CD4-positive, CD25-positive, alpha-beta regulatory T cell (primary cell): Measurements from ENCODE around the gene MRPL51. TPM values are rescaled to one million over a fixed set of nuclear protein-coding genes. Genes with fewer than 3 reads are reported as not detected.
"Not testable (repeated sequence)": the region's sequence is repeated elsewhere in the genome, so short reads cannot be mapped to it uniquely, and the experiment has no call there.

ENCODE experiments used
- ATAC-seq, 2 donors: fragments of 150-1000 bp; cut with Tn5 transposase; one replicate each; pipeline ENCODE4 v1.10.0; 2021; ENCODE audit warnings: low read depth in 2 of 2, moderate number of reproducible peaks in 2 of 2, moderate library complexity in 1 of 2
- DNase-seq, 3 donors: peaks; one replicate each; pipeline versions ENCODE4 v3.0.0 to v3.0.0-alpha.2; 2012 to 2022; ENCODE audit warnings: mixed read lengths in 1 of 3
- H3K27ac ChIP-seq: one replicate; pipeline ENCODE4 v1.7.0; 2013; ENCODE audit warnings: mild to moderate bottlenecking, low read length; ENCODE audit not compliant: insufficient read depth, poor library complexity, severe bottlenecking
- H3K27me3 ChIP-seq: one replicate; pipeline ENCODE4 v1.7.0; 2013; ENCODE audit warnings: low read length; ENCODE audit not compliant: control insufficient read depth, insufficient read depth
- H3K36me3 ChIP-seq: one replicate; pipeline ENCODE4 v1.7.0; 2013; ENCODE audit warnings: mild to moderate bottlenecking, low read length, moderate library complexity; ENCODE audit not compliant: control insufficient read depth, insufficient read depth
- H3K4me1 ChIP-seq: 2 replicates; pipeline ENCODE4 v1.7.0; 2013; ENCODE audit warnings: mild to moderate bottlenecking, low read length; ENCODE audit not compliant: insufficient read depth, control insufficient read depth, poor library complexity, severe bottlenecking
- H3K4me3 ChIP-seq: one replicate; pipeline ENCODE4 v1.7.0; 2013; ENCODE audit warnings: low read depth, mild to moderate bottlenecking, low read length, moderate library complexity
- H3K9me3 ChIP-seq, 2 experiments: 1 replicate in 1 of 2; 2 replicates in 1 of 2; pipeline ENCODE4 v1.7.0; 2013; ENCODE audit warnings: low read length in 2 of 2, mild to moderate bottlenecking in 1 of 2, moderate library complexity in 1 of 2; ENCODE audit not compliant: control insufficient read depth in 2 of 2
- H3K27ac Mint-ChIP-seq, 3 donors: one replicate each; pipeline ENCODE4 v1.8.0; 2020 to 2022; ENCODE audit warnings: mild to moderate bottlenecking in 3 of 3, mixed read lengths in 3 of 3, moderate library complexity in 2 of 3
- H3K27me3 Mint-ChIP-seq: one replicate; pipeline ENCODE4 v1.8.0; 2022; ENCODE audit warnings: mild to moderate bottlenecking, mixed read lengths
- H3K36me3 Mint-ChIP-seq: one replicate; pipeline ENCODE4 v1.8.0; 2020; ENCODE audit warnings: mixed read lengths
- H3K4me1 Mint-ChIP-seq, 4 donors: one replicate each; pipeline ENCODE4 v1.8.0; 2020 to 2022; ENCODE audit warnings: mixed read lengths in 4 of 4, mild to moderate bottlenecking in 1 of 4
- H3K4me3 Mint-ChIP-seq, 4 donors: one replicate each; pipeline ENCODE4 v1.8.0; 2020 to 2022; ENCODE audit warnings: mild to moderate bottlenecking in 4 of 4, mixed read lengths in 4 of 4, moderate library complexity in 3 of 4
- H3K9me3 Mint-ChIP-seq, 7 donors: one replicate each; pipeline ENCODE4 v1.8.0; 2020 to 2022; ENCODE audit warnings: mixed read lengths in 7 of 7, mild to moderate bottlenecking in 3 of 7, moderate library complexity in 2 of 7
- polyA plus RNA-seq, 4 donors: library from polyadenylated mRNA; unstranded; fragments of 300-500 nt; fragmentation: Illumina TruSeq; gene quantifications; one replicate each; pipeline ENCODE4 v1.2.3, GENCODE V29; 2021
- total RNA-seq: library from RNA; stranded (reverse); gene quantifications from one replicate; pipeline ENCODE4 v1.2.3, GENCODE V29; 2022

MRPL51 gene
- total and polyA plus RNA-seq, 5 donors from 2014 or later, result 40.5 to 372 (median 245) TPM

DNA sequence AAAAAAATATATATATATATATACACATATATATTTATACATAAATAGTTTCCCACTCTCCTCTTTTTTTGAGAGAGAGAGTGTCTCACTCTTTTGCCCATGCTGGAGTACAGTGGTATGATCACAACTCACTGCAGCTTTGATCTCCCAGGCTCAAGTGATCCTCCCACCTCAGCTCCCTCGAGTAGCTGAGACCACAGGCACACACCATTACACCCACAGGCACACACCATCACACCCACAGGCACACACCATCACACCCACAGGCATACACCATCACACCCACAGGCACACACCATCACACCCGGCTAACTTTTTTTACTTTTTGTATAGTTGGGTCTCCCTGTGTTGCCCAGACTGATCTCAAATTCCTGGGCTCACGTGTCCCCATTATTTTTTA lies 27.1 kb upstream of the MRPL51 start:
- peaks cover 50% of the 10 kb centered on the region for H3K36me3 Mint-ChIP-seq
- ATAC-seq (no peak), DNase-seq (no peak)
- no peak overlapping the region for H3K4me3 Mint-ChIP-seq
- Histone ChIP-seq H3K4me3 (no peak overlapping the region), H3K36me3 (peaks cover 81% of the 10 kb centered on the region), H3K9me3 (no peaks in the 10 kb centered on the region), H3K4me1 (no peaks in the 10 kb centered on the region), H3K27ac (no peak overlapping the region), H3K27me3 (no peaks in the 10 kb centered on the region)
- H3K27ac Mint-ChIP-seq, result peak overlapping the region in 2 of 3 donors; percentile 42 to 56
- no peaks in the 10 kb centered on the region for H3K9me3 Mint-ChIP-seq
- H3K4me1 Mint-ChIP-seq, result peaks cover 0 to 2% (median 0%) of the 10 kb centered on the region in 4 donors
- H3K27me3 Mint-ChIP-seq, result no peaks in the 10 kb centered on the region

DNA sequence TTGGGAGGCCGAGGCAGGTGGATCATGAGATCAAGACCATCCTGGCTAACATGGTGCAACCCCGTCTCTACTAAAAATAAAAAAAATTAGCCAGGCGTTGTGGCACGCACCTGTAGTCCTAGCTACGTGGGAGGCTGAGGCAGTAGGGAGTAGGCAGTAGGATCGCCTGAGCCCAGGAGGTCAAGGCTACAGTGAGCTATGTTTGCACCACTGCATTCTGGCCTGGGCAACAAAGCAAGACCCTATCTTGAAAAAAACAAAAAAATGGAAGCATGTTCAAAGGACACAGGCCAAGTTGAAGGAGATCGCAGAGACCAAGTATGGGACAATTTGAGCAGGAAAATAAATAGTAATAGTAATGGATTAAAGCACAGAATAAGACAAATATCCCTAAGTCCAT lies 15.0 kb upstream of the MRPL51 start:
- Mint-ChIP-seq H3K36me3 (peaks cover 32% of the 10 kb centered on the region), H3K9me3 (no peaks in the 10 kb centered on the region), H3K27me3 (no peaks in the 10 kb centered on the region), H3K4me3 (no peak overlapping the region), H3K4me1 (peaks cover 0 to 13% (median 3%) of the 10 kb centered on the region in 4 donors), H3K27ac (no peak overlapping the region)
- Histone ChIP-seq H3K4me3 (no peak overlapping the region), H3K36me3 (peaks cover 35% of the 10 kb centered on the region), H3K27ac (no peak overlapping the region), H3K4me1 (no peaks in the 10 kb centered on the region), H3K27me3 (no peaks in the 10 kb centered on the region), H3K9me3 (no peaks in the 10 kb centered on the region)
- ATAC-seq (no peak), DNase-seq (no peak)

DNA sequence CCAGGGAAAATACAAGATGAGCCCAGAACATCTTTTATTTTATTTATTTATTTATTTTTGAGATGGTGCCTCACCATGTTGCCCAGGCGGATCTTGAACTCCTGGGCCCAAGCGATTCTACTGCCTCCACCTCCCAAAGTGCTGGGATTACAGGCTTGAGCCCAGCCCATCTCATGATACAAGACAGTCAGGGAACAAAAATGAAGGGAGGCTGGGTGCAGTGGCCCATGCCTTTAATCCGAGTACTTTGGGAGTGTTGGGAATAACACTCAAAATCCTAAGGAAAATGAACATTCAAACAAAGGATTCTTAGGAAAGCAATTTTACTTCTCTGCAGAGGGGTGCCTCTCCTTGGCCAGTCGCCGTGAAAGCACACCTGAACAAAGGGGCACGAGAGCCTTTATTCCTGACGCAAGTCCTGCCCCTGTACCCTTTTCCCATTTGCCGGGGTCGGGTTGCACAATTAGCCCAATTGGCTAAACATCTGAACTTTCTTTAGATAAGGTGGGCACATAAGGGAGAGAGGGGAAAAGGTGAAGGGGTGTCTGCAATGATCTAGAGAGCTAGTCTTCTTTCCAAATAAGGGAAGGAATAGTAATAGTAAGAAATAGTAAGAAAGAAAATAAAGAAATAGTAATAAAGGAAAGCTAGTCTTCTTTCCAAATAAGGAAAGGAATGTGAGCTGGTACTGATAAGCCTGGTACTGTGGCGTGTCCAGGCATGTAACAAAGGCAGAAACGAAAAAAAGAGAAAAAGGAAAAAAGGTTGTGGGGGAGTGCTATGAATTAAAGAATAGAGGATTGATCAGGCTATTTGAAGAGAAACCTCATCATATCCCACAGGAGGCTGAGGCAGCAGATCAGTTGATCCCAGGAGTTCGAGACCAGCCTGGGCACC lies 14.3 kb upstream of the MRPL51 start:
- no peaks in the 10 kb centered on the region for H3K9me3 ChIP-seq
- Mint-ChIP-seq H3K27me3 (no peaks in the 10 kb centered on the region), H3K27ac (peak overlapping the region in 2 of 3 donors; percentile 28 to 43), H3K9me3 (no peaks in the 10 kb centered on the region), H3K4me3 (no peak overlapping the region), H3K4me1 (peaks cover 0 to 13% (median 3%) of the 10 kb centered on the region in 4 donors), H3K36me3 (peaks cover 25% of the 10 kb centered on the region)
- peaks cover 30% of the 10 kb centered on the region for H3K36me3 ChIP-seq
- no peak overlapping the region for H3K27ac ChIP-seq
- H3K4me3 ChIP-seq, result no peak overlapping the region
- DNase-seq, result no peak
- ATAC-seq, result no peak
- no peaks in the 10 kb centered on the region for H3K4me1 ChIP-seq
- no peaks in the 10 kb centered on the region for H3K27me3 ChIP-seq

DNA sequence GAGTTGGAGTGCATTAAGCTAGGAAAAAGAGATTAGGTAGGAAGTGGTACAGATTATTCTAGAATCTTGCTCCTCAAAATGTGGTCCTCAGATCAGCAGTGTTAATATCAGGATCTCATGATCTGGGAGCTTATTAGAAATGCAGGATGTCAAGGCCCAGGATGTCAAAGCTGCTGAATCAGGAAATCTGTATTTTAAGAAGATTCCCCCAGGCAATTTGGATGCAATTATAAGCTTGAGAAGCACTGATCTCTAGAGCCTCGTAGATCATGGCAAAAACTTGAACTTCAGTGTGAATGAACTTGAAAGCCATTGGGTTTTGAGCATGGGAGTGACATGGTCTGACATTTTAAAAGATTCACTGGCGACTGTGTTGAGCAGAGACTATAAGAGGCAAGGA lies 7.4 kb upstream of the MRPL51 start:
- Mint-ChIP-seq H3K36me3 (peaks cover 3% of the 10 kb centered on the region), H3K4me1 (peaks cover 1 to 23% (median 12%) of the 10 kb centered on the region in 4 donors), H3K27me3 (no peaks in the 10 kb centered on the region), H3K27ac (no peak overlapping the region), H3K4me3 (no peak overlapping the region), H3K9me3 (no peaks in the 10 kb centered on the region)
- no peak overlapping the region for H3K27ac ChIP-seq
- H3K27me3 ChIP-seq, result no peaks in the 10 kb centered on the region
- no peak for ATAC-seq
- H3K4me1 ChIP-seq, result peaks cover 8% of the 10 kb centered on the region
- no peak for DNase-seq
- peaks cover 39% of the 10 kb centered on the region for H3K36me3 ChIP-seq
- no peak overlapping the region for H3K4me3 ChIP-seq
- no peaks in the 10 kb centered on the region for H3K9me3 ChIP-seq

- H3K27ac Mint-ChIP-seq, H3K27ac ChIP-seq, H3K9me3 Mint-ChIP-seq, H3K27me3 Mint-ChIP-seq, H3K9me3 ChIP-seq, DNase-seq, H3K27me3 ChIP-seq, H3K36me3 Mint-ChIP-seq, ATAC-seq, H3K4me3 ChIP-seq: not testable (repeated sequence)
- peaks cover 28% of the 10 kb centered on the region for H3K4me1 ChIP-seq
- Mint-ChIP-seq H3K4me1 (peaks cover 8 to 44% (median 27%) of the 10 kb centered on the region in 4 donors), H3K4me3 (peak overlapping the region in 1 of 4 donors; percentile 42)
- H3K36me3 ChIP-seq, result peaks cover 30% of the 10 kb centered on the region
Observed at GRCh38 chr12:6497291-6497690, 4.2 kb upstream of the MRPL51 start.

- Mint-ChIP-seq H3K4me3 (peak overlapping the region; percentile 94 to 98 (median 97)), H3K27me3 (peaks cover 5% of the 10 kb centered on the region)
- H3K4me3 ChIP-seq, result peak overlapping the region; percentile 98
Observed at GRCh38 chr12:6494968-6495367, 1.9 kb upstream of the MRPL51 start.

DNA sequence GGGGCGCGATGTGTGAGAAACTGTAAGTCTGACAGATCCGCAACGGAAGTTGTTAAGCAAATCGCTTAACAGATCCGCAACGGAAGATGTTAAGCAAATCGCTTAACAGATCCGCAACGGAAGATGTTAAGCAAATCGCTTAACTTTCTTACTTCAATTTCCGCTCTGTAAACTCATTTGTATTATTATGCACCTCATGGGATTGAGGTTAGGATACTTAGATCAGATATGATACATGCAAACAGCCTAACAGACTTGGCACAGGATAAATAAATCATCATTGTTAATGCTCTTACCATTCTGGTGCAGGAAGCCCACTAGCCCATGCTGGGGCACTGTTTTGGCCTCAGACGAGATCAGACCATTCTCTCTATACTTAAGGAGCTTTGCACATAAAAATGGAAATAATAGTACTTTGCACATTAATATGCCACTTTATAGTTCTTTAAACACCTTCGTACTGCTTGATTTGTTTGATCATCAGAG lies 1.2 kb upstream of the MRPL51 start:
- Histone ChIP-seq H3K9me3 (no peaks in the 10 kb centered on the region), H3K27me3 (no peaks in the 10 kb centered on the region), H3K27ac (peak overlapping the region; percentile 92), H3K4me1 (peaks cover 30% of the 10 kb centered on the region), H3K36me3 (peaks cover 22% of the 10 kb centered on the region), H3K4me3 (peak overlapping the region; percentile 98)
- peaks cover 5% of the 10 kb centered on the region for H3K27me3 Mint-ChIP-seq
- H3K4me3 Mint-ChIP-seq, result peak overlapping the region; percentile 94 to 98 (median 97)
- no peaks in the 10 kb centered on the region for H3K9me3 Mint-ChIP-seq
- no peak for DNase-seq
- peak; percentile 34 to 41 for ATAC-seq
- peak overlapping the region; percentile 93 to 95 (median 95) for H3K27ac Mint-ChIP-seq
- peaks cover 8 to 50% (median 29%) of the 10 kb centered on the region in 4 donors for H3K4me1 Mint-ChIP-seq
- H3K36me3 Mint-ChIP-seq, result peaks cover 4% of the 10 kb centered on the region

More at GRCh38 chr12:6494968-6495367, 1.9 kb upstream of the MRPL51 start:
- peaks cover 8 to 50% (median 29%) of the 10 kb centered on the region in 4 donors for H3K4me1 Mint-ChIP-seq
- H3K9me3 Mint-ChIP-seq, result no peaks in the 10 kb centered on the region
- H3K27ac Mint-ChIP-seq, result peak overlapping the region; percentile 93 to 95 (median 95)
- H3K36me3 Mint-ChIP-seq, result peaks cover 4% of the 10 kb centered on the region
- peak overlapping the region; percentile 92 for H3K27ac ChIP-seq
- peaks cover 22% of the 10 kb centered on the region for H3K36me3 ChIP-seq
- DNase-seq (no peak), ATAC-seq (no peak)
- no peaks in the 10 kb centered on the region for H3K27me3 ChIP-seq
- peaks cover 30% of the 10 kb centered on the region for H3K4me1 ChIP-seq
- H3K9me3 ChIP-seq, result no peaks in the 10 kb centered on the region
